Body of pancreas (tissue), 4 donors: Measurements from ENCODE around the gene INKA1.

Source experiments
- POLR2A ChIP-seq, 3 donors: fragments of 450-650 bp; IDR thresholded peaks; one replicate each; pipeline ENCODE4 v1.6.1; 2016; ENCODE audit warnings: antibody characterized with exemption in 3 of 3, mild to moderate bottlenecking in 2 of 3
- TF ChIP-seq, protein P1 (sequence below), 7 experiments: fragments of 450-650 bp in 4 of 7; fragments of 200-600 bp in 3 of 7; sonication (generic) in 3 of 7; IDR thresholded peaks; one replicate each; pipeline ENCODE4 v1.5.1; 2016 to 2019; ENCODE audit warnings: antibody characterized with exemption in 7 of 7

DNA sequence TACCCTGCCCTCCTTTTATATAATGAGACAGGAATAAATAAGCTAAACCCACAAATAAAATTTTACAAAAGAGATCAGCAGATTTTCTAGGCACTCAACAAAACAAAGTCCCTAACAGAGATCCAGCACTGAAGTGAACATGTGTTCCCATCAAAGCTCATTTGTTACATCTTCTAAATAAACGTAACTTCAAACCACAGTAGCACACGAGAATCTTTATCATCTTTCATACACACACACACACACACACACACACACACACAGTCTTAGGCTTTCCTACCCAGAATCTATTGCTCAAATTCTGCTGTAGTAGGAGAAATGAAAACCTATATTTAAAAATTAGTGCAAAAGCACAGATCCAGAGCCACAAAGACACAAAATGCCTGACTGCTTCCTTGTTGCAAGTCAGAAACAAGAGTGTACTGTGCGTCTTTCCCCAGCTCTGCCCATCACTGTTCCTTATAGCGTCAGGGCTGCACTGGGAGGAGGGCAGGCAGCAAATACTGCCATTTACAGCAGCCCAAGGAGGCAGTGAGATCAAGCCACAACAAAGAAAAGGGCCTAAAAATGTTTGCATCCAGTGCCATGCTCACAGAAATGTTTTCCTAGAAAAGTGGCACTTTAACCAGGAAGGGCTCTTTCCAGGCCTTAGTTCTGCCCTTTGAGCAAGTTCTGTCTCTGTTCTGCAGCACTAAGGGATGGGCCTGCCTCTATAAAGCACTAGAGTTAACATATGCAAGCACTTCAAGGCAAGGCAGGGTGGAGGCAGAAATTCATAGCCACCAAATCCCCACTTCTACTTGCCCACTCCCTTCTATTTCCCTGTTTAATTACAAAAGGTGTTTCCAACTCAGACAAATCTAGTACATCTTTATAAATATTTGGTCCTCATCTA, 22.7 kb upstream of the INKA1 start:
- no peak for TF ChIP-seq POLR2A (IDR thresholded peaks at IDR 0.05)
- TF ChIP-seq, protein P1, sequence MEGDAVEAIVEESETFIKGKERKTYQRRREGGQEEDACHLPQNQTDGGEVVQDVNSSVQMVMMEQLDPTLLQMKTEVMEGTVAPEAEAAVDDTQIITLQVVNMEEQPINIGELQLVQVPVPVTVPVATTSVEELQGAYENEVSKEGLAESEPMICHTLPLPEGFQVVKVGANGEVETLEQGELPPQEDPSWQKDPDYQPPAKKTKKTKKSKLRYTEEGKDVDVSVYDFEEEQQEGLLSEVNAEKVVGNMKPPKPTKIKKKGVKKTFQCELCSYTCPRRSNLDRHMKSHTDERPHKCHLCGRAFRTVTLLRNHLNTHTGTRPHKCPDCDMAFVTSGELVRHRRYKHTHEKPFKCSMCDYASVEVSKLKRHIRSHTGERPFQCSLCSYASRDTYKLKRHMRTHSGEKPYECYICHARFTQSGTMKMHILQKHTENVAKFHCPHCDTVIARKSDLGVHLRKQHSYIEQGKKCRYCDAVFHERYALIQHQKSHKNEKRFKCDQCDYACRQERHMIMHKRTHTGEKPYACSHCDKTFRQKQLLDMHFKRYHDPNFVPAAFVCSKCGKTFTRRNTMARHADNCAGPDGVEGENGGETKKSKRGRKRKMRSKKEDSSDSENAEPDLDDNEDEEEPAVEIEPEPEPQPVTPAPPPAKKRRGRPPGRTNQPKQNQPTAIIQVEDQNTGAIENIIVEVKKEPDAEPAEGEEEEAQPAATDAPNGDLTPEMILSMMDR (IDR thresholded peaks at IDR 0.05), result no peak
